ENCODE measurements around the gene DRC7.

Gene DRC7

DNA sequence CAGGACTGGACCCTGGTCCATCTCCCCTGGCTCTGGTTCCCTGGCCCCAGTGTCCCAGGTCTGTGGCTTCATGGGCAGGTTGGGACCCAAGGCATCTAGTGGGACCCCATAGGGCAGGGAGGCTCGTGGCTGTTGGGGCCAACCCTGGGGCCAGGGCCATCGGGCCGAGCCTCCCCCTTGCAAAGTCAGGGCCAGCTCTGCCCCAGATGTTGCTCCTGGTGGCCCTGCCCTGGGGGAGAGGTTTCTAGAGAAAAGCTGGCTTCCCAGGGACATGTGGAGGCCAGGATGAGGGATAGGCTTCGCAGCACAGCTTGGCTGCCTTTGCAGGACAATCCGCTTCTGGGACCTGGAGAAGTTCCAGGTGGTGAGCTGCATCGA is 57.6 kb downstream of the DRC7 start:
- no peak for TF ChIP-seq JUND (IDR thresholded peaks at IDR 0.05; ENCODE audit: low read depth)
- in situ Hi-C loops (cut with HindIII; ENCODE audit: low pct_unique_long_range_greater_than_20kb, low sequenced_read_pairs): no loop called here
- DNase-seq (ENCODE audit: low read depth in 1 of 2, low spot score in 1 of 2): no peak

- no peak for DNase-seq (ENCODE audit: low read depth in 1 of 2, low spot score in 1 of 2)
- in situ Hi-C loops (cut with HindIII; ENCODE audit: low pct_unique_long_range_greater_than_20kb, low sequenced_read_pairs): no loop called here
- no peak for TF ChIP-seq JUND (IDR thresholded peaks at IDR 0.05; ENCODE audit: low read depth)
These were observed 58.2 kb downstream of the DRC7 start for GRCh38 chr16:57752581-57753447.

- TF ChIP-seq JUND (IDR thresholded peaks at IDR 0.05; ENCODE audit: low read depth): no peak
- no peak for DNase-seq (ENCODE audit: low read depth in 1 of 2, low spot score in 1 of 2)
- in situ Hi-C loops (cut with HindIII; ENCODE audit: low pct_unique_long_range_greater_than_20kb, low sequenced_read_pairs): no loop called here
These were observed 59.1 kb downstream of the DRC7 start for GRCh38 chr16:57753448-57754353.

DNA sequence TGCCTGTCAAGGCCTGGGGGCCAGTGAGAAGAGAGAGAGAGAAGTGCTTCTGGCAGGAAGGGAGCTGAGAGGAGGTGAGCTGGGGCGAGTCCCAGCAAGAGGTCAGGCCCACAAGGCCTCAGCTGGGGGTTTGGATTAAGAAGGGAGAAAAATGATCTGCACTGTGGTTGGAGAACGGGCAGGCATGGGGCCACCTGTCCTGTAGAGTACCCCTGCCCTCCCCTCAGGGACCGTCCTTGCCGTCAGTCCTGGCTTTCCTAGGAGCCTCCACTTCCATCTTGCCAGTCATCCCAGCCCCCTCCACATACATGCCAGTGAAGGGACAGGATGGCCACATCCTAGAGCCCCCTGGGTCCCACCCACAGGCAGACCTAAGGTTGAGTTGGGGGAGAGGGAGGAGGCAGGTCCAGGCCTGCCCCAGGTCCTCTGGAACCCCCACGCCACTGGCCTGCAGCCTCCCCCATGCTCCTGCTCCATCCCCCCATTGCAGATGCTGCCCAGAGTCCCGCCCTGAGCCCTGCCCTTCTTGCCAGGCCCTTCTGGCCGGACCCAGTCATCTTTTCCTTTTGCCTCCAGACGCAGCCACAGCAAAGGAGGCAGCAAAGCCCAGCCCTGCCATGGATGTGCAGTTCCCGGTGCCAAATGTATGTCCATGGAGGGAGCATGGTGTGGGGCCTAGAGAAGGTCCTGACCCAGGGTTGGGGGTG is 59.9 kb downstream of the DRC7 start:
- in situ Hi-C loops (cut with HindIII; ENCODE audit: low pct_unique_long_range_greater_than_20kb, low sequenced_read_pairs): no loop called here
- no peak for TF ChIP-seq JUND (IDR thresholded peaks at IDR 0.05; ENCODE audit: low read depth)
- DNase-seq (ENCODE audit: low read depth in 1 of 2, low spot score in 1 of 2): no peak

GRCh38 chr16:57755061-57755684 is 60.6 kb downstream of the DRC7 start:
- TF ChIP-seq JUND (IDR thresholded peaks at IDR 0.05; ENCODE audit: low read depth): no peak
- in situ Hi-C loops (cut with HindIII; ENCODE audit: low pct_unique_long_range_greater_than_20kb, low sequenced_read_pairs): no loop called here
- DNase-seq (ENCODE audit: low read depth in 1 of 2, low spot score in 1 of 2): no peak

- no peak for TF ChIP-seq JUND (IDR thresholded peaks at IDR 0.05; ENCODE audit: low read depth)
- in situ Hi-C loops (cut with HindIII; ENCODE audit: low pct_unique_long_range_greater_than_20kb, low sequenced_read_pairs): no loop called here
- DNase-seq (ENCODE audit: low read depth in 1 of 2, low spot score in 1 of 2): no peak
These were observed 61.3 kb downstream of the DRC7 start for GRCh38 chr16:57755726-57756423.

- no peak for TF ChIP-seq JUND (IDR thresholded peaks at IDR 0.05; ENCODE audit: low read depth)
- in situ Hi-C loops (cut with HindIII; ENCODE audit: low pct_unique_long_range_greater_than_20kb, low sequenced_read_pairs): no loop called here
- DNase-seq (ENCODE audit: low read depth in 1 of 2, low spot score in 1 of 2): no peak
These were observed 62.1 kb downstream of the DRC7 start for GRCh38 chr16:57756424-57757325.

DNA sequence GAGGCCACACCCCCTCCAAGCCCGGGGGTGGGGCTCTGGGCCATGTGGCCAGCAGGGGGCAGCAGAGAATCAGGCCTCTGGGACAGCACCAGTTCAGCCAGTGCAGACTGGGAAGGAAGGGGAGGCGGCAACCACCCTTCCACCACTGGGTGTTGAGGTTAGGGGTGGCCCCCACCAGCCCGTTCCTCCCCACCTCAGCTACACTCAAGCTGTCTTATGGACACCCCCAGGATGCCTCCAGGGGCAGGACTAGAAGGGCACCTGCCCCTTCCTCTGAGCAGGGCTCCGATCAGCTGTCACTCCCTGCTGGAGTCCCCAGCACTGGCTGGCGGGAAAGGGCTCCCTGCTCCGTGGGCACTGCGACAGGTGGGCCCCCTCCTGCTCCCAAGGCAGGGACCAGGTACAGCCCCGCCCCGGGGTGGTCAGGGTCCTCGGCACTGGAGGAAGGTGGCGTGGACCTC is 62.8 kb downstream of the DRC7 start:
- no peak for TF ChIP-seq JUND (IDR thresholded peaks at IDR 0.05; ENCODE audit: low read depth)

DNA sequence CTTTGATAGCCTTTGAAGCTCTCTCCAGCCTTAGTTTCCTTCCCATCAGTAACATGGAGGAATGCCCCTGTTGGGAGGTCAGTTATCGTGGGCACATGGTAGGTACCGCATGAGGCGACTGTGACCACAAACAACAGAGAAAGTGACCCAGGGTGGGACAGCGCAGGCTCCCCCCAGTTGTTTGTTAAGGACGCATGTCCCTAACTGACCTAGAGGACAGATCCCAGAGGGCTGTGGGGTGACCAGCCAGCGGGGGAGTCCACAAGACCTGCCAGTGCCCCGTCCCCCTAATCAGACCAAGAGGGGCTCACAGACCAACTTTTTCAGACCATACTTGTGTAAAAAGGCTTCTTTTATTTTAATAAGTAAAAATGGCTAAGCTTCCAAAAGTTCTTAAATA is 63.3 kb downstream of the DRC7 start:
- no peak for DNase-seq (ENCODE audit: low read depth in 1 of 2, low spot score in 1 of 2)
- no peak for TF ChIP-seq JUND (IDR thresholded peaks at IDR 0.05; ENCODE audit: low read depth)
- in situ Hi-C loops (cut with HindIII; ENCODE audit: low pct_unique_long_range_greater_than_20kb, low sequenced_read_pairs): no loop called here

More for the DNA sequence above, 62.8 kb downstream of the DRC7 start:
- in situ Hi-C loops (cut with HindIII; ENCODE audit: low pct_unique_long_range_greater_than_20kb, low sequenced_read_pairs): no loop called here
- DNase-seq (ENCODE audit: low read depth in 1 of 2, low spot score in 1 of 2): peak; percentile 80 to 89

GRCh38 chr16:57758331-57759117 is 63.9 kb downstream of the DRC7 start:
- no peak for TF ChIP-seq JUND (IDR thresholded peaks at IDR 0.05; ENCODE audit: low read depth)
- in situ Hi-C loops (cut with HindIII; ENCODE audit: low pct_unique_long_range_greater_than_20kb, low sequenced_read_pairs): no loop called here
- DNase-seq (ENCODE audit: low read depth in 1 of 2, low spot score in 1 of 2): no peak

Data from T47D (cell line).